NCI-H748 (cell line): ENCODE measurements around the gene SUFU.

Experiments used
- DNase-seq: peaks from one replicate; lab custom pipeline; 2025; ENCODE audit not compliant: unreplicated experiment; lab: John Stamatoyannopoulos, UW

The SUFU gene

DNA sequence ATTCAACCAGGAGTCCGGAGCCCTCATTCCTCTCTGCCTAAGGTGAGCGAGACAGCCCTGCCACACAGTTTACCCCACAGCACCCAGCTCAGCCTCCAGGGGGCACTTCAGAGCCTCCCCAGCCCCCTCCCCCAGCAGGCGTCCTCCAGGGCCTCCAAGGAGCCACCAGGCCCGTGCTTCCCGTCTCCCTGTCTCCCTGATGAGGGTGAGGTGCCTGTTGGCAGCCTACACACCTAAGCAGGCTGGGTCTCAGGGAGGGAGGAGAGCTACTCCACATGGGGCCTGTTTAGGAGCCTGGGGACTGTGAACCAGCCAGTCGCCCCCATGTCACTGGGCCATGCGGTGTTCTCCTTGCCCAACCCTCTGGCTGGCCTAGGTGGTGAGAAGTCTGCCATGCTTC is 111.6 kb downstream of the SUFU start:
- DNase-seq, result no peak

DNA sequence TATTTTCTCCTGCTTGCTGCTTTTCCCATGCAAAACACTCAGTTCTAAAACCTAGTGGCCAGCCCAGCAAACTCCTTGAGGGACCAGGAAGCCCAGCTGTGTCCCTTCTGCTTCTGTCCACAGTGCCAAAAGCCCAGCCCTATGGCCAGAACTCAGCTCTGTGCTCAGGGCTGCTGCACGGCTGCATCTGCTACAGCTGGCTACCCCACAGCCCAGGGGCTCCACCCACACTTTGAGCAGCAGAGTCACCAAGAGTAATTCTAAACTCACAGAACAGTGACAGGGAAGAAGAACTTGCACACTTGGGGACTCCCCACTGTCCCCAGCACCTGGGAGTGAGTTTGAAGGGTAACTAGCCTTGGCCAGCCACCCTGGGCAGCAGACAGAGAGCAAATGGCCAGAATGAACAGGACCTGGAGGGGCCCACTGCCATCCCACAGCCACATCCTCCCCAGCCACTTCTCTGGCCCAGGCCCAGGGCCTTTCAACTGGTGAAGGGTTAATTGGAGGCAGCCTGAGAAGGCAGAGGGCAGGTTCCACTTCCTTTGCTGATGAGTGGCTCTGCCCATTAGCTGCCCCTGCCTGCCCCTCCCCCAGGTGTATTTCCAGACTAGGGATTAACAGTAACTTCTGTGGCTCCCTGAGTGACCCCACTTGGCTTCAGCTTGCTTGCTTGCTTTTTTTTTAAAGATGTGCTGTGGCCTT is 112.4 kb downstream of the SUFU start:
- DNase-seq, result no peak

DNA sequence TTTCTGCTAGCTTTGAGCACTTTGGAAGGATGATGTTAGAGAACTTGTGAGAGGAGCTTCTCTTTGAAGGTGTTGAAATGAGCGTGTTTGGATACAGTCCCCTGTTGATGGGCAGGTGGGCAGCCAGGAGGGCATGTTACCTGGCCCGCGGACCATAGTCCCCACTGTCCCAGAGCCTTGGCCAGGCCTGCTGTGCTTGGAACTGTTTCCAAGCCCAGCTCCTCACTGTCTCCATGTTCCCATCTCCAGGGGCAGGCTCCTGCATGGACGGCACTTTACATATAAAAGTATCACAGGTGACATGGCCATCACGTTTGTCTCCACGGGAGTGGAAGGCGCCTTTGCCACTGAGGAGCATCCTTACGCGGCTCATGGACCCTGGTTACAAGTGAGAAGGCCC is 113.3 kb downstream of the SUFU start:
- no peak for DNase-seq

DNA sequence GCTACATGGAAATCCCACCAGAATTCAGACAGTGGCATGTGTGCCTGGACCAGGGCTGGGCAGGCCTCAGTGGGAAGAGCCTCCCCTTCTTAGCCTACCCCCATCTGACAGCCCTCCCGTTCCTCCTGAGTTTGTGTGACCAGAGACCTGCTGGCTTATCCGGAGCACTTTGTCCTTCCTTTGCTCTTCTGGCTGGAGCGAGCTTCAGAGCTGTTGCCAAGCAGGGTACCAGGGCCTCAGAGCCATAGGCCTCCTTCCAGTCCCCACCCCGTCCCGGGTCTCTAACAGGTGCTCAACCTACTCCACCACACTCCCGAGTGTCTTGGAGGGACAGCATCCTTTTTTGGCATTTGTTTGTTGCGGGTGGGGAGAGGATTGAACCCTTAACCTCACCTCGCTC is 114.0 kb downstream of the SUFU start:
- no peak for DNase-seq

DNA sequence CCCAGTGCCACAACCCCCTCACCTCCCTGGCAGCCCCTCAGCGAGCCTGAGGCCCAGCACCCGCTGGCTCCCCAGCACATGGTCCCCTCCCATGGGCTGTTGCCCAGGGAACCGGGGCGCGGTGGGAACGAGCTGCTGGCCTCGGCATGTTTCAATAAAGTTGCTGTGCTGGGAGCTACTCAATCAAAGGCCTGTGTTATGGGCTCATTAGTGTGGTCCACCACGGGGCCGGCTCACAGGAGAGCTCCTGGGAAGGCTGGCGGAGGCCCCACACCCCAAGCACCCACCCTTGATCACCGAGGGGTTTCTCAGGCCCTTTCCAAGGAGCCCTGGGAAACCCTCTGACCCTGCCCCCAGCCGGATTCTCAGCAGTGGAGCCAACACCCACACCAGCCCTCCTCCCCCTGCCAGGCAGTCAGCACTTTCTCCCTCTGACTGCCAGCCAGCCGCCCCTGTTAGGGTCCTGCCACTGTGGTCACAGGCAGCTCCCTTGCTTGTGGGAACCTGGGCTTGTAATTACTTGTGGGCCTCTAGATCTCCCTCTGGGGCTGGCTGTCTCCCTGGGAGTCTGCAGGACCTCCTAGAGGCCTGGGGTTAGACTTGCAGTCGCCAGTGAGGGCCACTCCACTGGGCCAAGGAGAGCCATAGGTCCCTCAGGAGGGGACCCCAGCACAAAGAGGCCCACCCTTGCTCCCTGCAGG is 115.7 kb downstream of the SUFU start:
- no peak for DNase-seq

DNA sequence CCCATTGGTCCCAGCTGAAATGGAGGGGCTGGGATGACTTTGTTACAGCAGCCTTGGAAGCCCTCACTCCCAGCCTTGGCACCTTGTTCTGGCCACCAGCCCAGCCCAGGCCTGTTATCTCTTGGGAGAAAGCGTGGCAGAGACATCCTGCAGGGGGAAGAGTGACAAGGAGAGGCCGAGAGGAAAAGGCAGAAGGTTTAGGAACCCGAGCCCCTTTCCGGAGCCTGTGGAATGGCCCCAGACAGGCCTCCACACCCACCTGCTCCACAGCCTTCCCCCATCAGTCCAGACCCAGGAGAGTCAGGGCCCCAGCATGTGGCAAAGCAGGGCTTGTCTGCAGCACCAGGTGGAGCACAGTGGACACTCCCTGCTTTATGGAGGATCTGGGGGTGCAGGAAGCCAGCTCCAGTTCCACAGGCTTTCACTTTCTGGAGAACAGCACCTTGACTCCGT is 116.4 kb downstream of the SUFU start:
- DNase-seq, result no peak

DNA sequence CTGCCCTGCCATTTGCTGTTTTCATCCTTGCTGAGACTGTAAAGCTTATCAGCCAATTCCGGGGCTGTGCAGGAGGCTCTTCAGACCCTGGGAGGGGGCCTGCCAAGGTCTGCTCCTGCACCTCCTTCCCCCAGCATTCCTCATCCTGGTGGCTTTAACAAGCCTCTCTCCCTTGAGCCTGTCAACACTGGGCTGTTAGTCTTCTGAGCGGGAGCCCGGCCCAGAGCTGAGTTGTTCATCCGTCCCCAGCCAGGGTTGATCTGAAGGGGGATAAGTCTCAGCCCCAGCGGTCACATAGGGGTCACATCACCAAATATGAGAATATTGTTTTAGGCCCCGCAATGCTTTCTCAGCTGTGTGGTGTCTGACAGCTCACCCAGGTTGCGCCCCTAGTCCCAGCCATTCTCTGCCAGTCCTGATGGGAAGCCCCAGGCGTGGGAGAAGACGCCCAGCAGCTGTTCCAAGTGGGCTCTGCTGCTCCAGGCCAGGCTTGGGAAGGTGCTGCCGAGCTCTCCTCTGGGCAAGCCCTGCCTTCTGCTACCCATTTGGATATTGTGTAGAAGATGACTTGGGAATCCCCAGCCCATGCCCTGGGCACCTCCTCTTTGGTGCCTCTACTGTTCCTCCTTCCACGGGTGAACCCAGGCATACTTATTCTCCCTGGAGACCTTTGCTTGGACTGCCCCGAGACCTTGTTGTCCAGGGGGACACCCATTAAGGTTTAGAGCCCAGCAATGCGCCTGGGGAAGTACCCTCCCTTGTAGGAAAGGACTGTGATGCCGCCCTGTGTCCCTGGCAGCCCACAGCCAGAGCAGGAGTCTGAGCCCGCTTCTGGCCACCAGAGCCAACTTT is 117.0 kb downstream of the SUFU start:
- no peak for DNase-seq

DNA sequence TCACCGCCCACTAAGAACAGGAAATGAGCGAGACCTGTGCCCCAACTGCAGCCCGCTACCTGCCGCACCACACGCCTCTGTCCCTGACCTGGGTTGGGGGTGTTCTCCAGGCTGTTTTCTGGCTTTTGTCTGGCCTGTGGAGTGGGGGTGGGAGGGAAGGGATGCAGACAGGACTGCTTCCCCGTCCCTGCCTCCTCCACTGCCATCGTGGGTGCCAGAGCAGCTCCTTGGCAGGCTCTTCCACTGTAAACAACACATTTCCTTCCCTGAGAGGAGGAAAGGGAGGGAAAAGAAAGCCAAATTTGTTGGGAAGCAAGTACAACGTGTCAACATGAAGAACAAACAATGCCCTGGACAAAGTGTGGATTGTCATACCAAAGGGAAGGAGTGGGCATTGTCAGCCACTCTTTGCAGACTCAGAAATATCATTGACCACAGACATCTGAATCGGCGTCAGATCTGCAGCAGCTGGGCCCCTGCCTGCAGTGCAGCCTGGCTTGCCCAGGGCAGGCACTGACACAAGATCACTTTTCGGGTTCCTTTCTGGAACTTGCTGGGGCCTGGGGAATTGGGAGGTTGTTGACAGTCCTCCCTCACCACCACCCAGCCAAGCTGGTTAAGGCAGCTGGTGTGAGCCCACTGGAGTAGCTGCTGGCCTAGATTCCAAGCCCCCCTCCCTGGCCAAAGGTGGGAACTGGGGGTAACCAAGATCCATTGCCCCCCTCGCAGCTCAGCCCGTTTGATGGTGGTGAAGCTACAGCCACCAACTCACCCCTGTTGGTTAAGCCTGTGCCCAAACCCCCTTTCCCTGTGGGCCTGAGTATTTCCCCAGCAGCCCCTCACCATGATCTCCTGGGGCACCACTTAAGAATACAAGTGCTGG is 117.9 kb downstream of the SUFU start:
- DNase-seq, result no peak

DNA sequence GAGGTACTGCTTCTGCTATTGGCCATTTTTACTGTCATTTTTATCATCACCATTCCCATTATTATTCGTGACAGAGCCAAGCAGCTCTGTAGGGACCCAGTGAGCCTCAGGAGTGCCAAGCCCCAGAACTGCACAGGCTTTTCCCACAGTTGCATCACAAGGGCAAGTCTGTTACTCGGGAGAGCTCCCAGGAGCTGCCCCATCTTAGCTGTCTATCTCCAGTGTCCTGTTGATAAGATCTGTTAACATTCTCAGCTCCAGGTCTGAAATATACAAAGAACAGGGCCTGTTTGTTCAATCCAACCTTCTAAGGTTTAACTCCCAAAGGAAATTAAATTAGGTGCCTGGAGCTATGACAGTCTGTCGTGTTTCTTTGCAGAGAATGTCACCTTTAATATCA is 120.3 kb downstream of the SUFU start:
- DNase-seq, result no peak

DNA sequence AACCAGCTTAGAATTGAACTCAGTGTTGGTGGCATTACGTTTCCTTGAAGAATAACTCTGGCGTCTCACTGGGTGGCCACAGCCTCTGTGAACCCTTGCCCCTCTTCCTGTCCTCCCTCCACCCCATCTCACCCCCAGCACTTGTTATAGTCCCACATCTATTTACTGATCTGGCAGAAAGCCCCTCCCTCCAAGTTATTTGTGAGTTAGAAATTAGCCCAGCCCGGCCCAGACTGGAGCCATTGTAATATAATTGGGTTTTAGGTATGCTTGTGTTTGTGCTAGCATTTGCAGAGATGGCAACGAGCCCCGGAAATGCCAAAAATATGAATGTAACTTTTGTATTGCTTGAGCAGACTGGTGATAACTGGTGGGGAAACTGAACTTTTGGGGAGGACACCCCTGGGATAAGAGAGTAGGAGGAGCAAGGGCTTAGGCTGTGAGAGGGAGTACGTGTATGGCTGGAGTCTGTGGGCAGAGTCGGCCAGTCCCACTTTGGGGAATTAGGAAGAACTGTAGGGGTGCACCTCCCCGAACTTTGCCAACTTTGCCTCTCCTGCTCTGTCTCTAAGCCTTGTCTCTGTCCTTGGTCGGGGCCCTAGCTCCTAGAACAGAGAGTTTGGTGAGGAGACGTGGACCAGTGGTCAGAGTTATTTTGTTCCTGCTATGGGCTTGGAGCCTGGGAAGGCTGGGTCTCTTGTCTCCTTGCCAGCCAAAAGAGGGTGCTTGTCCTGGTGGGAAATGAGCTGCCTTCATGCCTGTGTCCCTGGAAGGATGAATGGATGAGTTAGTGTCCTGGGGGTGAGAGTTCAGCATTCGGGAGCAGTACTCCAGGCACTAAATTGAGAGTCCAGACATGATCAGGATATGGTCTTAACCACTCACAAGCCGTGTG is 121.2 kb downstream of the SUFU start:
- DNase-seq, result no peak

DNA sequence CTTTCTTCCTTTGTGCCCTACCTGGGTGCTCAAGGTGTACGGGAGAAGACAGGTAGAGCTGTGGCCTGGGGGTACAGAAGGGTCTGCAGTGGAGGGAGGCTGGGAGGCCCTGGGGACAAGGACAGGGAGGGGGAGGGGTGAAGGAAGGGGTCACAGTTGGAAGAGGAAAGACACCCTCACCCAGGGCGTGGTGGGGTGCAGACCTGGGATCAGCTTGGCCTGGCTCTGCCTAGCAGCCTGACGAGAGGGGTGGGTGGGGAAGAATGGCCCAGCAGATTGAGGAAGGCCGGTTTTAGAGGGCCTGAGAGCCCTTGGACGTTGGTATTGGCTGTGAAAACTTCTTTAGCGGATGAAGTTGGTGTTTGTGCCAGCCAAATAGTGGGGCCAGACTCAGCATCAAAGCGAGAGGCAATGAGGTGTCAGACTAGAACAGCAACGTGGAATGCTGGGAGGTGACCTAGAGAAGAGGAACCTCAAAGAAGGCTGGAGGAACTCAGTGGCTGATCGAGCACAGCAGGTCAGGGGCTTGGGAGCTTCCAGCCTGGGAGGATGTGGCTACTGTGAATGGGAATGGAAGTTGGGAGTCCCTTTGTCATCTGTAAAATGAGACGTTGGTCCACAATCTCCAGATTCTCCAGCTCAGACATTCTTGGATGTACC is 122.4 kb downstream of the SUFU start:
- DNase-seq, result no peak

DNA sequence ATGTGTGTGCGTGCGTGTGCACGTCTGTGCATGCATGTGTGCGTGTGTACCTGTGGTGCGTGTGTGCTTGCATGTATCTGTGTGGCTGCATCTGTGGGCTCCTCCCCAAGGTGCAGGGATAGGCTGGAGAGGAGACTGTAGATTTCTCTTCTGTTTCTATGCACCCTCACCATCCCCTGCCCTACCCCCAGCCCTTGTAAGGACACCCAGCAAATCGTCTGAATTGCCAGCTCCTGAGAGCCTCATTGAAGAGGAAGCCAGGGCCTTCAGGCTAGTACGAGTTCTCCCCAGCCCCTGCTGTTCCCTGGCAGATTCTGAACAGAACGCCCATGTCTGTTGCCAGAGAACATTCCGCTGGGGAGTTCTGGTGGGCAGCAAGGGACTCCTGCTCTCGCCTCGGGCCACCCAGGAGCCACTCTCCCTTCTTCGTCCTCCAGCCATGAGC is 123.5 kb downstream of the SUFU start:
- no peak for DNase-seq

DNA sequence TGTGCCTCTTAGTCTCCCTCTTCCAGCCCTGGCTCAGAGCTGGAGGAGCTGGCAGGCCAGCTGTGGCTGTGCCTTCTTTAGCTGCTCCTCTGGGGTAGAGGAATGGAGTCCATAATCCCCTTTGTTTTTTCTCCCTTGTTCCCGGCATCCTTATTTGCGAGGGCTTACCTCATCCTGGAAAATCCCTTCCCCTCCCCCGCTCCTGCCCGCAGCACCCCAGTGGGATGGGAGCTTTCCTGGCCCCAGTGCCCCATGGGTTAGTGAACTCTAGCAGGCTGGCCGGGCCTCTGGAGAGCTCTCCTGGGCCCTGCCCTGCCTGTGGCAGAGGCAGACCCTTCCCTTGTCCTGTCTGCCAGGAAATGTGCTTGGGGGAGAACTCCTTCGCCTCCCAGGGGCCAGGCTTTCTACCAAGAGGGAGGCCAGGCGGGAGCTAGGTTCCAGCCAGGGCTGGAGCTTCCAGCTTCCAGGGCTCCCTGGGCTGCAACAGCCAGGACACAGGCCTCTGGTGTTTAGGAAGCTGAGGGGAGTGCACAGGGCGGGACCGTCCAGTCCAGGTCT is 124.0 kb downstream of the SUFU start:
- DNase-seq, result no peak

DNA sequence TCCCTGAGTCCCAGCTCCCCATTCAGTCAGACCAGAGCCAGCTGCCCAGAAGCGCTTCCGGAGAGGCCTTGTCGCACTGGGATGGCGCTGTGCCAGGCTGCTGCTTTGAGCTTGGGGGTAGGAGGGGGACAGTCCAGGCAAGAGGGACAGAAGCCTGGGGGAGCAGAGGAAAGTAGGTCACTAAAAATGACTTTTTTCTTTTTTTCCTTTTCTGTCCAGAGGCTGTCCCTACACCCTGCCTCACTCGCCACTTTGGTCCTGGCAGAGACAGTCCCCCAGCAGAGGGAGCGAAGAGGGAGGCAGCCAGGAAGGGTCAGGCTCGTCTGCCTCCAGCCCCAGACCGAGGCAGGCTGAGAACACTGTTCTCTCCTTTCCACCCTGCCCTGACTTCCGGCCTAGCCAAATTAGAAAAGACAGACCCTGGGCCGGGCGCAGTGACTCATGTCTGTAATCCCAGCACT is 124.7 kb downstream of the SUFU start:
- DNase-seq, result no peak

DNA sequence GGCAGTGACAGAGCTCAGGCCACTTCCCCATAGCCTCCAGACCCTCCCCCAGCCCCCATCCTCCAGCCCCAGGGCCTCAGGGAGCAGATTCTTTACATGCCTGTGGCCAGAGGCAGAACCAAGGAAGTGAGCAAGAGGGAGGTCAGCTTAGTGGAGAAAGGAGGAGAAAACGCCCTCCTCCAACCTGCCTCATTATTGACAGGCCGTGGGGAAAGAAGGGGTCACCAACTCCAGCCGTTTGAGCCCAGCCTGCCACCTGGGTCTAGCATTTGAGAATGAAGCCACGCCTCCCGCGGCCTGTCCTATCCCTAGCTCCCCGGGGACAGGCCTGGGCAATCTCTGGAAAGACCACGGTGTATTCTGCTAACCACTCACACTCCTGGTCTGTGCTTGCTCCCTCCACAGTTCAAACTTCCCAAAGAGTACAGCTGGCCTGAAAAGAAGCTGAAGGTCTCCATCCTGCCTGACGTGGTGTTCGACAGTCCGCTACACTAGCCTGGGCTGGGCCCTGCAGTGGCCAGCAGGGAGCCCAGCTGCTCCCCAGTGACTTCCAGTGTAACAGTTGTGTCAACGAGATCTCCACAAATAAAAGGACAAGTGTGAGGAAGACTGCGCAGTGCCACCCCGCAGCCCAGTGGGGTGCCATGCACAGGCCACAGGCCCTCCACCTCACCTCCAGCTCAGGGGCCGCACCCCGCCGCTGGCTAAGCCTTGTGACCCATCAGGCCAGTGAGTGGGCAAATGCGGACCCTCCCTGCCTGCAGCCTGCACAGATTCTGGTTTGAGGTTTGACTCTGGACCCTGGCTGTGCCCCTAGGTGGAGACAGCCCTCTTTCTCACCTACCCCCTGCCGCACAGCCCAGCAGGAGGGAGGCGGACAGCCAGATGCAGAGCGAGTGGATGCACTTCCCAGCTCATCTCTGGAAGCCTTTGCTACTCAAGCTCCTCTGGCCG is 126.2 kb downstream of the SUFU start:
- no peak for DNase-seq

DNA sequence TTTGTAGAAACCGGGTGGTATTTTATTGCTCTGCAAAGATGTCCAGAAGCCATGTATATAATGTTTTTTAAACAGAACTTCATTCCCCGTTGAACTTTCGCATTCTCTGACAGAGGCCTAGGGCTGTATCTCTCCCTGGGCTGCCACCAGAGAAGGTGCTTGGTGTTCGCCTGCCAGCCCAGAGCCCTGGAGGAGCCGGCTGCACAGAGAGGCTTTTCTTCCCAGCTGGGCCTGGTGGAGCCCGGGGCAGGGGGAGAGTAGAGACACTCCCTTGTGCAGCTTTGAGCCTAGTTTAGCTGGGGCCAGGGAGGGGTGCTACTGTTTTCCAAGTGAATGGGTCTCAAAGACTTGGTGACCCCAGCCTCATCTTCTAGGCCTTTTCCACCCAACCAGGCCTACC is 126.9 kb downstream of the SUFU start:
- no peak for DNase-seq

DNA sequence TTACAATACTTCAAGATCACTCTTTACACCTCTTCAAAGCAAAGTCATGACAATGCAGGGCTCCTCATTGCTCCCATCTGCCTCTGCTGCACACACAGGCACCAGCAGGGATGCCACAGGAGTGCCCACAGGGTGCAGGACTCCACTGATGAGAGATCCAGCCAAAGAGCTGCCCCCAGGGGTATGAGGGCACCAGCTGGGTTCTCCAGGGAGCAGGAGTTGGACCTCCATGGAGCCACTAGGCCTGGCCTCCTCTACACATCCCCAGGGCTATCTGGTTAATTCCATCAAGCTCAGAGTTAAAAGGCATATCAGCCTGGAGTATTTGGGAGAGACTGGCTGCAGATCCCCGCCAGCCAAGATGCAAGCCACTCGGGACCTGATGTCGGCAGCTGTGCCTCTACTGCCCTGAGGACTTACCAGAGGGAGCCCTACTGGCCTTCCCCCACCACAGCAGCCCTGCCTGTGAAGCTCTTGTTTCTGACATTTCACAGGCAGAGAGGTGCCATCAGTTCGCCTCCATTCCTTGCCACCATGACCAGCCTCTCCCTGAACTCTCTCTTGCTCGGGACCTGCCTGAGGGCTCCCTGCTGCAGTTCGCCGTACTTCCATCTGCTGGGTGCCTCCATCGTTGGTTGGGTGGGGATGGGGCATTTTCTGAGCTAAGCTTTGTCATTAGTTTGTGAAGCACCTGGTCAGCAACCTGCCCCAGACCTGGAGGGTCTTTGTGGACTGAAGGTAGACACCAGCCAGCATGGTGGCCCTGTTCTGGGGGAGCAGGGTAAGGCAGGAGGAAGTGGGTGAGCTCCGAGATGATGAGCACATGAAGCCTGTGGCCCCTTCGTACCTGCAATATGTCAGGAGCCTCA is 128.0 kb downstream of the SUFU start:
- DNase-seq, result no peak
